ENCODE measurements around the gene RAET1E.
"Not testable (repeated sequence)": the region's sequence is repeated elsewhere in the genome, so short reads cannot be mapped to it uniquely, and the experiment has no call there.

RAET1E gene

DNA sequence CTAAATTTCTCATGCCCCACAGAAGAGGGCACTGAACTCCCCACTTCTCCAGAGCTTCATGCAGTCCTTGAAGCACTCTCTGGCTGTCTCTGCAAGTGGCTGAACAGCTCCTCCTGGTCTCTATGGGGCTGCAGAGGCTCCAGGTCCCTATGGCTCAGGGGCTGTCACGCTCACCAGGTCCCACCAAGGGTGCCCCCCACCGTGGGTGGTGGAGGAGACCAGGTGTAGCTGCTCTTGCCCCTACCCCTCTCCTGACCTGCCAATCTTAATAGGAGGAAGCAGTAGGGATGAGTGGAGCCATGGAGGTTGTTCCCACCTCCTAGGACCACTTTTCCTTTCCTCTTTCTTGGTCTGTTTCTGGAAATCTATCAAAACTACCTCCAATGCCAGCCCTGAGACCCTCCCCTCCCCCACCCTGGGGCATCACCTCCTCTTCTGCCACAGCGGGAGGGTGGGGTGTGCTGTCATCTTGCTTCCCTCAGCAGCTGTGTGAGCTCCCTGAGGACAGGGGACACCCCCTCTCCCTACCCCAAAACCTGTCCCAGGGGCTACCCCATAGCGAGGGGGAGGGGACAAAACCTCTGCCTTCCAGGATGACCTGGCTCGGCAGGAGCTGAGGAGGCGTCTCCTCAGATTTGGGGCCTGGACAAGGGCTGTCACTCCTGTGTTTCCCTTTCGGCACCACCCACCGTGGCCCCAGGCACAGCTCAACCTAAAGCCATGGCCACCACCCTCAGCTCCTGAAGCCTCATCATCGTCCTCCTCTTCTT, 12.0 kb upstream of the RAET1E start:
- no peak for DNase-seq (ENCODE audit: low read depth in 2 of 2)

DNA sequence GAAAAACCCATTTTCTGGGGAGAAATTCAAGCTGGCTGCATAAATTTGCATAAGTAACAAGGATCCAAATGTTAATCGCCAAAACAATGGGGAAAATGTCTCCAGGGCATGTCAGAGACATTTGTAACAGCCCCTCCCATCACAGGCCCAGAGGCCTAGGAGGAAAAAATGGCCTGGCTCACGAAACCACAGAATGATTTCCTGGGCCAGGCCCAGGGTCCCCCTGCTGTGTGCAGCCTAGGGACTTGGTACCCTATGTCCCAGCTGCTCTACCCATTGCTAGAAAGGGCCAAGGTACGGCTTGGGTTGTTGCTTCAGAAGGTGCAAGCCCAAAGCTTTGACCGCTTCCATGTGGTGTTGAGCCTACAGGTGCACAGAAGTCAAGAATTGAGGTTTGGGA, 10.6 kb upstream of the RAET1E start:
- DNase-seq (ENCODE audit: low read depth in 2 of 2), result not testable (repeated sequence)

DNA sequence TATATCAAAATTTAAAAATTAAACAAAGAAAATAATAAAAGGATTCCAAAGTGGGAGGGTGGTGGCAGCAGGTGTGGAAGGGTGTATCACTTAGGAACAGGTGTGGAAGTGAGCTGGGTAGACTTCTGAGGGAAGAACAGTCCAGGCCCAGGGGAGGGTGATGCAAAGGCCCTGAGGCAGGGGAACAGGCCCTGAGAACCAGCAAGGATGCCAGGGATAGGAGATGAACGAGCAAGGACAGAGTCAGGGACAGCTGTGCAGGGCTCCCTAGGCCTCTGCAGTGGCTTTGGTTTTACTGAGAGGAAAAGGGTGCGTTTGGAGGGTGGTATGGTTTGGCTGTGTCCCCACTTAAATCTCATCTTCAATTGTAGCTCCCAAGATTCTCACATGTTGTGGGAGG, 9.4 kb upstream of the RAET1E start:
- no peak for DNase-seq (ENCODE audit: low read depth in 2 of 2)

DNA sequence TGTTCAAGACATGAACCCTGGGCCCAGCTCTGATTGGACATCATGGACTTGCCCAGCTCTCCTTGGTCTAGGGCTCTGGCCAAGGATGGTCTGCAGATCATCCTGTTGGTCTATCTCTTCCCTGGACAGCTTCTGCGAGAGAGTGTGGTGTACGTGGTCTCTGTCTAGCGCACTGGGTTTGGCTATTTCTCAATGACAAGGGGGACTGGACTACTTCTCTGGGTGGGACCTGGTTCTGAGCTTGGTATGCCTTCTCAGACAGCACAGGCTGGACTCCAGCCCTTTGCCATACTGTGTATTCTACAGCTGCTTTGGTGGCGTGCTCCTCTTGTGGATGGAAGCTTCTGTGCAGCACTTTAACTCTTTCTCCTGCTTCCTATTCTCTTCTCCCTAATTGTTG, 8.5 kb upstream of the RAET1E start:
- no peak for DNase-seq (ENCODE audit: low read depth in 2 of 2)

DNA sequence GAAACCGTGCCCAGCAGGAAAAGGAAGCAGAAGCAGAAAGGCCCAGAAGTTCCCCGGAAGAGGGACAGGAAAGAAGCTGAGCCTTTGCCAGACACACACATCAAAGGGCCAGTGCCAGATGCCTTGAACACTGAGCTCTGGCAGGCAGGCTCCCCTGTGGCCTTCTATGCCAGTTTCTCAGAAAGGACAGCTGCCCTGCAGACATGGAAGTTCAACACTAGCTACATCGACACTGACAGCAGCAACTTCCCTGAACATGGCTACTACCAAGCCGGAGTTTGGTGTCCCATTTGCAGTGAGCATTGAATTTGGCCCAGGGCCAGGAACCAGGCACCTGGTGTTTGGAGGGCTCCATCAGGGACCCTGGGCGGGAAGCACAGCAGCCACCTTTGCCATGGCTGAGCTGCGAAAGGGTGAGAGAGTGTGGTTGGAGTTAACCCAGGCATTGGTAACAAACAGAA, 8.0 kb upstream of the RAET1E start:
- DNase-seq (ENCODE audit: low read depth in 2 of 2), result no peak

DNA sequence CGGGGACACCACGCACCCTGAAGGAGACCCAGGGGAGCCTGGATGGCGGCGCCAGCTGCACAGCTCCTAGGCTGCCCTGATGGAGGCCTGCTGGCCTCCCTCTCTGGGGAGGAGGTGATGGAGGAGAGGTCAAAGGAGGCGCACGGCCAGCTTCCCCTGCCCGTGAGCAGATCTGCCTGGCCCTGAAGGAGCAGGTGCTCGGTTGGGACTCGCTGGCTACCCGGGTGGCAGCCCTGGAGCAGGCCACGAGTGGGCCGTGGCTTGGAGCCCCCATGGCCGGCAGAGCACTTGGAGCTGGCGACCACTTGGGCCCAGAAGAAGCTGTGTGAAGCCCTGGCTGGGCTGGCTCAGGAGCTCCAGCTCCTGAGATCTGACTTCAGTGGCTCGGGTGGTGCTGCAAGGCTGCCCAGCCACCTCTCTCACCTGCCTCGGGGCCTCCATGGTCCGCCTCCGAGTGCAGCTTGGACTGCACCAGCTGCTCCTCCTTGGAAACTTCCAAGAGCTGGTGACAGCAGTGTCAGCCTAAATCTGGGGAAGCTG, 7.5 kb upstream of the RAET1E start:
- DNase-seq (ENCODE audit: low read depth in 2 of 2), result no peak

DNA sequence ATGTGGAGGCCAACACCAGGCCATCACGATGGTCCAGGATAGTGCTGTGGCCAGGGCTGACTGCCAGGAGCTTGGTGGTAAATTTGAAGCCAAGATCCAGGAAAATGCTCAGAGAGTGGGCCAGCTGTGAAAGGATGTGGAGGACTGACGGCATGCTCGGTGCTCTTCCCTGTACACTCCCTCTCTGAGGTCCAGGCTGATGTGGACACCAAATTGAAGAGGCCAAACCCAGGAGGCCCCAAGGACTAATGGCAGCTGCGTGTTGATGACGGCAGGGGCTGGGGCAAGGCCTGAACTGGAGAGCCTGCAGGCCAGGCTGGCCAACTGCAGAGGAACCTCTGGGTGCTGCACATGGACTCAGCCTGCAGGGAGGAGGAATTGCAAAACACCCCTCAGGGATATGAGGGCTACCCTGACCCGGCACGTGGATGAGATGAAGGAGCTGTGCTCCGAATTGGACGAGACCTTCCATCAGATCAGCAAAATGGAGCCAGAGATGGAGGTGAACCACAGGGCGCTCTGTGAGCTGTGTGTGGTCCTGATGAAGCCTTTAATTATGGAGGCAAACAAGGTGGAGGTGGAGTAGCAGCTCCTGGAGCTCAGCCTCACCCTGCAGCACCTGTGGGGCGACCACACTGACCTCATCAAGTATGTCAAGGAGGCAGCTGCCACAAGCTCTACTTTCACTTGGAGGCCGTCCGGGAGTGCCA, 6.9 kb upstream of the RAET1E start:
- DNase-seq (ENCODE audit: low read depth in 2 of 2), result no peak

DNA sequence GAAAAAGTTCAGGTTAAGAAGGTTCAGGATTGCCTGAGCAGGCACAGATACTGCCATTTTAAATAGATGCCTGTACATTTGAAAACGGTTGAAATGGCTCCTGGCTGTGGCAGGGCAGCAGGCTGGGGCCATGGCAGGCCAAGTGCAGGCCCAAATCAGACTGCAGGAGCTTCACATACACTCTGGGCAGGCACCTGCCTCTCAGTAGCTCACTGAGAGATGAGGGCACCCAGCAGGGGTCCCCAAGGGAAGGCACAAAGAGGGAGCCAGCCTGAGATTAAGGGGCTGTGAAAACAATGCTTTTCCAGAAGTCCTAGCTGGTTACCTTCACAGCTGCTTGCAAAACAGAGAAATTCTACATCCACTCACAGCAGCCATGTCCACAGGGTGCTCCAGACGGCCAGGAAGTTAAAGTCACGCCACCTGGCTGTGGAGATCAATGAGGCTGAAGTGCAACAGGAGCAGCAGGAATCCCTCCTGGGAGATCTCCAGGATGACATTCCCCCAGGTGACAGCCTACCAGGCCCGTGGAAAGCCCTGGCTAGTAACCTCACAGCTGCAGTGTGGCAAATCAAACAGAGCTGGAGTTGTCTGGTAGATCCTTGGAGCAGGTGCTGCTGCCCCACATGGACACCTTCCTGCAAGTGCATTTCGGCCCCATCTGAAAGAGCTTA, 6.2 kb upstream of the RAET1E start:
- DNase-seq (ENCODE audit: low read depth in 2 of 2), result no peak

DNA sequence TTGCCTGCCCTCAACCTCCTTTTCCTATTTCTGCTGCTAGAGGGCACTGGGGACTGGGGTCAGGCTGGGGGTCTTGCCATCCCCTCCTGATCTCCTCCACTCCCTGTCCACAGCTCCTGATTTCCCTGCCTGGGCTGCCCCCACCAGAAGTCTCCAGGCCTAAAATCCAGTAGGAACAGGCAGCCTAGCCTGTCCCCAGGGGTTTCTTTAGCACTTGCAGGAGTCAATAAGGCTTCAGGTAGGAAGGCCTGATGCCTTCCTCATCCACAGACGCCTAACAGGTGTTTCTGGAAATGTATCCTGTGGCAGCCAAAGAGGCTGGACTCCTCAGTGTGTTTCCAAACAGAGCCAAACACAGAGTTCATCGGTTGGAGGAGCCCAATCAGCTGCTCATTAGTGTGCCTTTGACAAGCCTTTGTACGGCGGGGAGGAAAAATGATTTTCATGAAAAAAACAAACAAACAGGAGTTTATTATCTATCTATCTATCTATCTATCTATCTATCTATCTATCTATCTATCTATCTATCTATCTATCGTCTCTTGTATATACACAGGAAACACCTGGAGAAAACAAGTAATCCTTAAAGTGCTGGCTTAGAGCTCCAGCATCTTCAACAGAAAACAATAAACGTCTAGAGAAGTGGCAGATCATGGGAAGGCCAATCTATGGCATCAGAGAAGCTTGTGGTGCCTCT, 3.7 kb upstream of the RAET1E start:
- no peak for DNase-seq (ENCODE audit: low read depth in 2 of 2)

DNA sequence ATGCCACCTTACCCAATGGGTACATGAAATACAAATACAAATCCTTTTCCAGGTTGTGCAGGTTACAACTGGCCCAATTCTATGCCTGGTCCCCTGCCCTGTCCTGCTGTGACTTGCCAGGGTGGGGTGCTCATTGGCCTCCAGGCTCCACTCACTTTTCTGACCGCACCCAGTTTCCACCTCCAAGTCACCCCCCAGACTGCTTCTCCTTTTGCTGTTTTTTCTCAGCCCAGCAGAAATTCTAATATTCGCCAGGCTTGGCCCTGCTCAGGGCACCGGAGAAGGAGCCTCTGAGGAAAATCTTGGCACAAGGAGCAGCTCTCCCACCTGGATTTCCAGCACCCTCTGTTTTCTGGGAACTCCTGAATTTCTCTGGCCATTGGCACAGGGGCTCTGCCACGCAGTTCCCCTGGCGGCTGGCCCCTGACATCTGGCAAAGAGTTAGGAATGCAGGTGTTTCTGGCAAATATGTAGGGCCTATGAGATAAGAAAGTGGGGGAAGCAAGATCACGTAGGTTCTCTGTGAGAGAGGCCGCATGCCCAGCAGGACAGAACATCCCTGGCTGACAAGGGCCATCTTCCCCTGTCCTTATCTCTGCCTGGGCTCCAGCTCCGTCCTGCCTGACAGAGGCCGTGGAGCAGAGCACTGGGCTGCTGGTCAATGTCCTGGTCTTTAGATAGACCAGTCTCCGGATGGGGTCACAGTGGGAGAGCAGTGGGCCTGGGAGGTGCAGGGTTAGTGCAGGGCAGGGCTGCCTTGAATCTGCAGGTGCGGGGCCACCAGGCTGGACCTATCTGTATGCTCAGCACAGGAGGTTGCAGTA, 2.9 kb upstream of the RAET1E start:
- DNase-seq (ENCODE audit: low read depth in 2 of 2), result no peak

DNA sequence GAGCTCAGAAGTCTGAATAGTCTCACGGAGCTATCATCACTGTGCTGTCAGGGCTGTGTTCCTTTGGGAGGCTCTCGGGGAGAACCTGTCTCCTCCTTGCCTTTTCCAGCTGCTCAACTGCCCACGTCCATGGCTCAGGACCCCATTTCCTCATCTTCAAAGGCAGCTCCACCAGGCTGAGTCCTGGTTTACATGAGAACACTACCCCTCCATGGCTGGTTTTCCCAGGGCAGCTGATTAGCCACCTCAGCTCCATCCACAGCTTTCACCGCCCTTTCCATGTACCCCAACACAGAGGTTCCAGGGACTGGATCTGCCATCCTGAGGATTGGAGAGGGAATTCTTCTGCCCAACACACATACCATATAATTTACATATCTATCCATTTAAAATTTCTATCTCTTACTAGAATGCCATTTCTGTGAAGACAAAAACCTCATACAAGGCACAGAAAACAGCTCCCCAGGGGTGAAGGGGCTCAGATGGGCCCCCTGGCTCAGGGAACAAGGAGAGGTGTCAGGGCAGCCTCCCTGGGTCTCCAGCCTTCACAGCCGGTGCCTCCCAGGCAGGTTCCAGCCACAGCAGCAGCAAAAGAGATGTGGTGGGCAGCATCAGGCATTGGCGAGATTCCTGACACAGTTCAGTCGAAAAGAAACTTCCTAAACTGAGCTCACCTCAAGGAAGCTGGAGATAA, 2.2 kb upstream of the RAET1E start:
- no peak for DNase-seq (ENCODE audit: low read depth in 2 of 2)

DNA sequence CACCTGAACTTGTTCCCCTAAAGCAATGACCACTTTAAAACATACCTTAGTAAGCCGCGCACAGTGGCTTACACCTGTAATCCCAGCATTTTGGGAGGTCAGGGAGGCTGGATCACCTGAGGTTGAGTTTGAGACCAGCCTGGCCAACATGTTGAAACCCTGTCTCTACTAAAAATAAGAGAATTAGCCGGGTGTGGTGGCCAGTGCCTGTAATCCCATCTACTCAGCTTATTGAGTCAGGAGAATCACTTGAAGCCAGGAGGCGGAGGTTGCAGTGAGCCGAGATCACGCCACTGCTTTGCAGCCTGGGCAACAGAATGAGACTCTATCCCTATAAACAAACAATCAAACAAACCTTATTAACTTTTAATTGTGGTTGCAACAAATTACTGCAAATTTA, 1.6 kb upstream of the RAET1E start:
- no peak for DNase-seq (ENCODE audit: low read depth in 2 of 2)

DNA sequence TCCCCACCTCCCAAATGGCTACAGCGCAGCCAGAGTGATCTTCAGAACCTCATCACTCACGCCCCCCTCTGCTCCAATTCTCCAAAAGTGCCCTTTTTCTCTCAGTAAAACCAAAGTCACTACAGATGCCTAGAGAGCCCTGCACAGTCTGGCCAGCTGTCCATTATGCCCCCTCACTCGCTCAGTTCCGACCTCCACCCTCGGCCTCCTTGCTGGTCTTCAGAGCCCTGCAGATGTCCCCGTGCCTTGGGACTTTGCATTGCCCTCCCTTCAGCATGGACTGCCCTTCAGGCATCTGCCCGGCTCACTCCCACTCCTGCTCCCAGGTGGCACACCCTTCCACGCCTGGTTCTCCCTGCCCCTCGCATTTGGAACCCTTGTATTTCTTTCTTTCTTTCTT, 1.1 kb upstream of the RAET1E start:
- no peak for DNase-seq (ENCODE audit: low read depth in 2 of 2)

DNA sequence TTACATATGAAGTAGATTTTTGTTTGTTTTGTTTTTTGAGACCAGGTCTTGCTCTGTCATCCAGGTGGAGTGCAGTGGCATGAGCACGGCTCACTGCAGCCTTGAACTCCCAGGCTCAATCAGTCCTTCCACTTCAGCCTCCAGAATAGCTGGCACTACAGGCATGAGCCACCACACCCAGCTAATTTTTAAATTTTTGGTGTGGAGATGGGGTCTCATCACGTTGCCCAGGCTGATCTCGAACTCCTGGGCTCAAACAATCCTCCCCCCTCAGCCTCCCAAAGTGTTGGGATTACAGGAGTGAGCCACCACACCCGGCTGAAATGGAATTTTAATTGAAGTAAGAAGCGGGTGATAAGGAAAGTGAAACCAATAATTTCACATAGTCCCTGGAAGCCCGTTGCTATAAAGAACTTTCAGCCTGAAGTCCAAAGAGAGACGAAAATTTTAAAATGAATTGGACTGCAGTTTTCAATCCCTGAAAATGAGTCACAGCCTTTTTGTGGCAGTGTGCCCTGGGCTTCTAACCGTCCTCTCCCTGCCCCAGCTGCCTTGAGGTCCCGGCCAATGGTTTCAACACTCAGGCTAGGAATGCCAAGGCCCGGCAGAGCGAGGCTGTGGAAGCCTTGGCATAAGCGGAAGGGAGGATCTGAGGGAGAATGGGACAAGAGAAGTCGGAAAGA, 757 bp downstream of the RAET1E start:
- no peak for DNase-seq (ENCODE audit: low read depth in 2 of 2)

DNA sequence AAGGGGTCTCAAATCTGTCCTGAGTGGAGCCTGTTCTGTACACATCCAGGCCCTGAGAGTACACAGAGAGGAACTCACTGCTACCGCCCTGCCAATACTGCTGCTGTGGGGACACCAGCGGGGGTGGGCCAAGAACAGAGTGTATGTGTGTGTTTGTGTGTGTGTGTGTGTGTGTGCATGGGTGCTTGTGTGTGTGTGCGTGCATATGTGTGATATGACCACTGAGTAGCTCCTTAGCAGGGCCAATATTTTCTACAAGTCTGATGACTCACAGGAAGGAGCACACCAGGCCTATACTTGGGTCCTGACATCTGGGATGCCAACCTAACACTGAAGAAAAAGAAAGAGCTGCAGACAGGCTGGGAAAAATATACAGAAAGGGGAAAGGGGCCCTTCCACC, 1.4 kb downstream of the RAET1E start:
- no peak for DNase-seq (ENCODE audit: low read depth in 2 of 2)

DNA sequence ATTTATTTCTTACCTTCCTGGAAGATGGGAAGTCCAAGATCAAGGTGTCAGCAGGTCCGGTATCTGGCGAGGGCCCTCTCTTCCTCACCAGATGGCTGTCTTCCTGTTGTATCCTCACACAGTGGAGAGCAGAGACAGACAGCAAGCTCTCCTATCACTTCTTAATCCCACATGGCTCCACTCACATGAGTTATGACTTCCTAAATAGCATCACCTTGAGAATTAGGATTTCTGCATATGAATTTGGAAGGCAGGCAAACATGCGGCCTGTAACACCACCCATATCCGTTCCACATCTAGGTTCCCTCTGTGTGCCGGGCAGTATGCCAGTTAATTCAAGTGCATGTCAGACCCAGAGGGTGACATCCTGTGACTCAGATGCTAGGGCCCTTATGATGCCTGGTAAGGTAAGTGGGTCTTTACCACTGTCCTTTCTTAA, 2.1 kb downstream of the RAET1E start:
- no peak for DNase-seq (ENCODE audit: low read depth in 2 of 2)

DNA sequence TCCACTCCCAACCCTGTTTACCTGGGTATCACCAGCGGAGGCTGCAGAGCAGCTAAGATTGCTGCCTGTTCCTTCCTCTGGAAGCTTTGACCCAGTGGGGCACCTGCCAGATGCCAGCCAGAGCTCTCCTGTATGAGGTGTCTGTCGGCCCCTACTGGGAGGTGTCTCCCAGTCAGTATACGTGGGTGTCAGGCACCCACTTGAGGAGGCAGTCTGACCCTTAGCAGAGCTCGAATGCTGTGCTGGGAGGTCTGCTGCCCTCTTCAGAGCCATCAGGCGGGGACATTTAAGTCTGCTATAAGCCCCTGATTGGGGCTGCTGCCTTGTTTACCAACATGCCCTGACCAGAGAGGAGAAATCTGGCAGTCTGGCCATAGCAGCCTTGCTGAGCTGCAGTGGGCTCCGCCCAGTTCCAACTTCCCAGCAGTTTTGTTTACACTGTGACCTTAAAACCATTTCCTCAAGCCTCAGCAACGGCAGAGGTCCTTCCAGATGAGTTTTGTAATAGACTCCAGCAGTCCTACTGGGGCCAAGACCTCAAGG, 2.8 kb downstream of the RAET1E start:
- no peak for DNase-seq (ENCODE audit: low read depth in 2 of 2)

DNA sequence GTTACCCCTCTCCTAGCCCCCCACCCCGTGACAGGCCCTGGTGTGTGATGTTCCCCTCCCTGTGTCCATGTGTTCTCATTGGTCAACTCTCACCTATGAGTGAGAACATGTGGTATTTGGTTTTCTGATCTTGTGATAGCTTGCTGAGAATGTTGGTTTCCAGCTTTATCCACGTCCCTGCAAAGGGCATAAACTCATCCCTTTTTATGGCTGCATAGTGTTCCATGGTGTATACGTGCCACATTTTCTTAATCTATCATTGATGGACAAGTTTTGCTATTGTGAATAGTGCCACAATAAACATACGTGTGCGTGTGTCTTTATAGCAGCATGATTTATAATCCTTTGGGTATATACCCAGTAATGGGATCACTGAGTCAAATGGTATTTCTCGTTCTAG, 6.0 kb downstream of the RAET1E start:
- not testable (repeated sequence) for DNase-seq (ENCODE audit: low read depth in 2 of 2)

DNA sequence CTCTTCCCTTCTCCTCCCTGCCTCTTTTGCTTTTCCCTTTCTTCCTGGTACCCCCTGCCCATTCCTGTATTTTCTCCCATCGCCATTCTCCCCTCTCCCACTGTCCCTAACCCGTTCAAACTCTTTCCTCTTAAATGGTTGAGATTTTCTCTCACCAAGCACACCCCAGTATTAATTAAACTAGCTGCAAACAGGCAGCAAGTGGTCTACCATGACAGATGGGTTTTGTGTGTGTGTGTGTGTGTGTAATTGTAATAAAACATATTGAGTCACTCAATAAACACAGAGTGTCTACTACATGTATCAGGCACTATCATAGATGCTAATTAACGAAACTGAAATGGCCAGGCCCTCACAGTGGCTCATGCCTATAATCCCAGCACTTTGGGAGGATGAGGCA, 6.7 kb downstream of the RAET1E start:
- DNase-seq (ENCODE audit: low read depth in 2 of 2), result no peak

DNA sequence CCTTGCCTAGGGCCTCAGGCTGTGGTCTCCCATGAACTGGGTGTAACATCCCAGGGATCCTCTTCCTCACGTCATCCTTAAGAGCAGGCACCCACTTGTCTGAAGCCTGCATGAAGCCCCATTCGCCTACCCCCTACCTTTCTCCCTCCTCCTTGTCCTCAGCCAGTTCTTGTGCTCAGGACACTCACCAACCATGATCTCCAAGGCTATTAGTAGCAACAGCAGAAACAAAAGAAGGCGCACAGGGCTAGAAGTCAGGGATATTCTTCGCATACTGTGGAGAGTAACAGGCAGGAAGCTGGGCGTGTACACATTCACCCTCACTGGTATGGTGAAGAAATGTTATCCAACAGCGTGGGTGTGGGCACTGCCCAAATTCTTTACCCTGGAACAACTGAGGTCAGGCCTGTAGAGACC, 7.3 kb downstream of the RAET1E start:
- no peak for DNase-seq (ENCODE audit: low read depth in 2 of 2)

All from stimulated activated CD4-positive, alpha-beta T cell treated with anti-CD3 and anti-CD28 coated beads, Interleukin-4, amount 100 ng/mL, for 48 hours (primary cell).